ENCODE results near the gene PURB. TPM values are rescaled to one million over a fixed set of nuclear protein-coding genes. Genes with fewer than 3 reads are reported as not detected.
"Not testable (repeated sequence)": the region's sequence is repeated elsewhere in the genome, so short reads cannot be mapped to it uniquely, and the experiment has no call there.

PURB gene
- total RNA-seq, result 21.3 and 23.8 TPM in 2 replicates

DNA sequence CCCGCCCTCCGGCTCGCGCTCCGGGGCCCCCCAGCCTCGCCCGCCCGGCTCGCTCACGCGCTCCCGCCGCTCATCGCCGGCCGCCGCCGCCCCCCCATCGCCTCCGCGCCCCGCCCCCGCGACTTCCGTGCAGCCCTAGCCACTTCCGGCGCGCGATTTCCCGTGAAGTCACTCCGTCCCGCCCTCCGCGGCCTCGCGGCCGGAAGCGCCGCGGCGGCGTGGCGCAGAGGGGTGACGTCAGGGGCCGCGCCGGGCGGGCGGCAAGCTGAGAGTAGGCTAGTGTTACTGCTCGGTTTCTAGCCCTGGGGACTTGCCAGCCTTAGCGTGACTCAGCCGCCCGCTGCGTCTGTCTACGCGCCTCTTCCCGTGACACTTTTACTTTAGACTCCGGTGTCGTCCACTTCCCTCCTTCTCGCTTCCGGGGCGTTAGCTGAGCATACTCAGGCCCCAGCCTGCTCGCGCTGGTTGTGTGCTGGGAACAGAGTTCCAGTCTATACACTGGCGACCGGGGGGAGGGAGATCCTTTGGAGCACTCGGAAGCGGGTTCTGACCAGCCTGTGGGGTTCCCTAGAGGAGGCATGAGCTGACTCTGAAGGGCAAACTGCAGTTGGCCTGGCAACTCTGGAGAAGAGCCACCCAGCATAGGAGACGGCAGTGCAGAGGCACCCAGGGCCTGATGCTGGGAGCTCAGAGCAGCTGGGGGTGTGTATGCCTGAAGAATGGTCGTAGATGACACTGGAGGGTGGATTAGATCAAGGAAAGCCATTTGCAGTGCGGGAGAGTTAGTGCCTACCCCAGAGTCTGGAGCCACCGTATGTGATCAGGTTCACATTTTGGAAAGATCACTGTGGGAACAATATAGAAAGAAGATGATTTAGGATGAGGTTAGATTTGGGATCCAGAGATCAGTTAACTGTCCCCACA, at the start of gene PURB:
Gene PURB (minus strand): TSS at position 137 of the 924 bp plus-strand sequence. CDS start 182 bp downstream, outside the sequence.
- ATAC-seq (ENCODE audit: low read depth) (peak; percentile 85), DNase-seq (peak; percentile 98)
- peak within 1 kb of the TSS; percentile 95 for H3K4me3 Mint-ChIP-seq
- ChIA-PET POLR2A (interaction anchor here (0.5 to 3.6 kb wide), 36 partner anchors 9 to 883 kb away, joined by 3 to 41 read pairs (median 5); partner anchors contain the start of genes CCM2, DDX56, H2AZ2 and MYO1G), CTCF (interaction anchor here (0.5 to 1.9 kb wide), 3 partner anchors 18 to 29 kb away, joined by 3 to 7 read pairs (median 6); no protein-coding TSS in a partner anchor)
- peak within 1 kb of the TSS; percentile 99 for H3K27ac Mint-ChIP-seq
- H3K4me1 Mint-ChIP-seq, result peaks cover 59% of the 10 kb centered on the region
- no peaks in the 10 kb centered on the region for H3K9me3 Mint-ChIP-seq
- H3K36me3 Mint-ChIP-seq (ENCODE audit: low read depth), result peaks cover 26% of the 10 kb centered on the region
- intact Hi-C loops (cut with micrococcal nuclease), result loop anchor here (1.0 to 2.0 kb wide), 13 partner anchors 29 to 395 kb away; partner anchors contain the start of genes CCM2, H2AZ2, MYO1G and NUDCD3
- no peak for TF ChIP-seq CTCF (IDR thresholded peaks at IDR 0.05)
- no peaks in the 10 kb centered on the region for H3K27me3 Mint-ChIP-seq

DNA sequence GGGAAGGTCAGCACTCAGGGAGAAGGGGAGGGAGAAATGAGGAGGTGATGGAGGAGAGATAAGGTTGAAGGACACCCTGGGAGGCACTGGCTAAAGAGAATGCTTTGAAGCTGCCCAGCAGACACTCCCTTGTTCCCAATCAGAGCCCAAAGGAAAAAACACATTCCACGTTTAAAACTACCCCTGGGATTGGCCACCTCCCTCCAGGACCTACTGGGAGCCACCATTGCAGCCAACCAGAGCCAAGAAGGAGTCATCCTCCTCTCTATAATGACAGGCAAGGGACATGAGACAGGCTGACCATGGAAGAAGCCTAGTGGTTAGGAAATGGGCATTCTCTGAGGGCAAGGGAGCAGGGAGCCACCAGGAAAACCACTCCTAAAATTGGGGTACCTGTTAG, 49.7 kb upstream of the PURB start:
- POLR2A ChIA-PET, result no interaction called here
- Mint-ChIP-seq H3K36me3 (ENCODE audit: low read depth) (no peaks in the 10 kb centered on the region), H3K4me1 (no peaks in the 10 kb centered on the region), H3K27ac (no peak overlapping the region), H3K9me3 (no peaks in the 10 kb centered on the region), H3K27me3 (peaks cover 2% of the 10 kb centered on the region), H3K4me3 (no peak overlapping the region)
- DNase-seq (no peak), ATAC-seq (ENCODE audit: low read depth) (no peak)
- no peak for TF ChIP-seq CTCF (IDR thresholded peaks at IDR 0.05)
- CTCF ChIA-PET, result no interaction called here
- intact Hi-C loops (cut with micrococcal nuclease), result no loop called here

DNA sequence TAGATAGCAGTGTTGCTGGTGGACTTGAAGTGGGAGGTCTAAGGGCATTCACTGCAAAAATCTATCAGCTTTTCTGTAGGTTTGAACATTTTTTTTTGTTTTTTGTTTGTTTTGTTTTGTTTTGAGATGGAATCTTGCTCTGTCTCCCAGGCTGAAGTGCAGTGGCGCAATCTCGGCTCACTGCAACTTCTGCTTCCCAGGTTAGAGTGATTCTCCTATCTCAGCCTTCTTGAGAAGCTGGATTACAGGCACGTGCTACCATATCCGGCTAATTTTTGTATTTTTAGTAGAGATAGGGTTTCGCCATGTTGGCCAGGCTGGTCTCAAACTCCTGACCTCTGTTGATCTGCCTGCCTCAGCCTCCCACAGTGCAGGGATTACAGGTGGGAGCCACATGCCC, 49.2 kb upstream of the PURB start:
- POLR2A ChIA-PET; H3K27ac Mint-ChIP-seq; ATAC-seq (ENCODE audit: low read depth); CTCF ChIA-PET; H3K27me3 Mint-ChIP-seq; DNase-seq; intact Hi-C loops (cut with micrococcal nuclease); H3K36me3 Mint-ChIP-seq (ENCODE audit: low read depth); H3K4me3 Mint-ChIP-seq; H3K4me1 Mint-ChIP-seq; H3K9me3 Mint-ChIP-seq: not testable (repeated sequence)

DNA sequence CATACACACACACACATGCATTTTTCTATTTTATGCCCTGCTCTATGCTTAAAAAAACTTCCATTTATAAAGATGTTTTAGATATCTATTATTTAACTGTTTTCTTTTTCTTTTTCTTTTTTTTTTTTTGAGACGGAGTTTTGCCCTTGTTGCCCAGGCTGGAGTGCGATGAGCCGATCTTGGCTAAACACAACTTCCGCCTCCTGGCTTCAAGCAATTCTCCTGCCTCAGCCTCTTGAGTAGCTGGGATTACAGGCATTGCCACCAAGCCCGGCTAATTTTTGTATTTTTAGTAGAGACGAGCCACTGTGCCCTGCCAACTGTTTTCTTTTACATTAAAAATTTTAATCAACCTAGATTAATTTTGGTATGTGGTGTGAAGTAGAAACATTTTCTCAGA, 45.6 kb upstream of the PURB start:
- intact Hi-C loops (cut with micrococcal nuclease), result no loop called here
- Mint-ChIP-seq H3K4me1 (no peaks in the 10 kb centered on the region), H3K27ac (no peak overlapping the region), H3K36me3 (ENCODE audit: low read depth) (no peaks in the 10 kb centered on the region), H3K9me3 (no peaks in the 10 kb centered on the region), H3K4me3 (no peak overlapping the region), H3K27me3 (peaks cover 9% of the 10 kb centered on the region)
- CTCF ChIA-PET, result no interaction called here
- POLR2A ChIA-PET, result interaction anchor here (0.7 kb wide), 1 partner anchor 25 kb away, joined by 3 read pairs; no protein-coding TSS in a partner anchor
- DNase-seq (no peak), ATAC-seq (ENCODE audit: low read depth) (no peak)
- no peak for TF ChIP-seq CTCF (IDR thresholded peaks at IDR 0.05)

DNA sequence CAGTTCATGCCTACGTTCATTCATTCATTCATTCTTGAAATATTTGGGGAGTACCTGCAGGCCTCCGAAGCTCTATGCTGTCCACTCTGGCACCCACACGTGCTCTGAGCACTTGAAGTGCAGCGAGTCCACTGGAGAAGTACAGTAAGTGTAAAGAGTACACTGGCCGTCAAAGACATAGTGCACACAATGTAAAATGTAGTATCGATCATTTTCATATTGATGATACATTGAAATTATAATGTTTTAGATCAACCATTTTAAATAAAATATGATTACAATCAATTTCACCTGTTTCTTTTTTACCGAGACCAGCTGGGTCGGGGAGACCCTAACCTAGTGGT, 37.0 kb upstream of the PURB start:
- ChIA-PET POLR2A (interaction anchor here (0.6 kb wide), 2 partner anchors 64 to 73 kb away, joined by 3 read pairs; no protein-coding TSS in a partner anchor), CTCF (interaction anchor here (0.7 to 4.8 kb wide), 8 partner anchors 41 to 345 kb away, joined by 3 to 23 read pairs (median 4); partner anchors contain the start of gene H2AZ2)
- Mint-ChIP-seq H3K27ac (no peak overlapping the region), H3K36me3 (ENCODE audit: low read depth) (no peaks in the 10 kb centered on the region), H3K4me3 (no peak overlapping the region), H3K27me3 (no peaks in the 10 kb centered on the region), H3K9me3 (no peaks in the 10 kb centered on the region), H3K4me1 (peaks cover 3% of the 10 kb centered on the region)
- DNase-seq (no peak), ATAC-seq (ENCODE audit: low read depth) (peak; percentile 27)
- TF ChIP-seq CTCF (IDR thresholded peaks at IDR 0.05), result no peak
- intact Hi-C loops (cut with micrococcal nuclease), result loop anchor here (1.0 to 2.0 kb wide), 6 partner anchors 38 to 681 kb away; partner anchors contain the start of genes PPIA and PURB

Measured in activated B cell treated with CpG ODN at 0.5 μM for 24 hours (primary cell).